Measurements from ENCODE around the gene PACRG.

PACRG gene

DNA sequence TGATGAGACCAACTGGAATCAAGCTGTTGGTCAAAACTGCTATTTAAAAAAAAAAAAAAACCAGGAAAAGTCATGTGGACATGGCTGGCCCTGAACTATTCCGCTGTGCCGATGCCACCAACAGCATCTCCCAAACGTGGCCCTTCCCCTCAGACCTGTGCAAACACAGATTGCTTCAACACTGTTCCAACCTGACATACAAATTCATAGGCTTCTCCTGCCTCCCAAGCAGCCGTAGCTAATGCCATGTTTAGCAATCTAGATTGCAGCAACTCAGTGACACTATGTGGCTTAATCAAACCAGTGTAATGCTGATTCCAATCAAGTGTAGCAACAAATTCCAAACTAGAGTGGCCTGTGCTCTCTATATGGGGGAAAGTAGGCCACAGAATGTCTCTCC is 16.4 kb upstream of the PACRG start:
- DNase-seq, result no peak

DNA sequence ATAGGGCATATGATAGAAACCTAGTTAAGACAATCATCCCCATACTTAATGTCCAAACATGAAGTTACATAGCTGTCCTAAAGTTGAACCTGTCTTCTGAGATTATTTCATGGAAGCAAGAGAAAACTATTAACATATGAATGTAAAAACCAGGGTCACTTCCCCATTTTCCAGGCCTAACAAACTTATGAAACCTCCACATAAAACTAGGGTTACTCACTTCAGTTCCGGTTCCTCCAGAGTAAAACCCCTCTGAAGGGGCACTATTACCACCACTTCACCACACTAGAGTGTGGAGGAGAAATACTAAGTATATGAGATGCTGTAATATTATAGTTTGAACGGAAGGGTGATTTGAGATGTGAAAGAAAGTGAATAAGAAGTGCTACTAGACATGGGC is 15.1 kb upstream of the PACRG start:
- no peak for DNase-seq

DNA sequence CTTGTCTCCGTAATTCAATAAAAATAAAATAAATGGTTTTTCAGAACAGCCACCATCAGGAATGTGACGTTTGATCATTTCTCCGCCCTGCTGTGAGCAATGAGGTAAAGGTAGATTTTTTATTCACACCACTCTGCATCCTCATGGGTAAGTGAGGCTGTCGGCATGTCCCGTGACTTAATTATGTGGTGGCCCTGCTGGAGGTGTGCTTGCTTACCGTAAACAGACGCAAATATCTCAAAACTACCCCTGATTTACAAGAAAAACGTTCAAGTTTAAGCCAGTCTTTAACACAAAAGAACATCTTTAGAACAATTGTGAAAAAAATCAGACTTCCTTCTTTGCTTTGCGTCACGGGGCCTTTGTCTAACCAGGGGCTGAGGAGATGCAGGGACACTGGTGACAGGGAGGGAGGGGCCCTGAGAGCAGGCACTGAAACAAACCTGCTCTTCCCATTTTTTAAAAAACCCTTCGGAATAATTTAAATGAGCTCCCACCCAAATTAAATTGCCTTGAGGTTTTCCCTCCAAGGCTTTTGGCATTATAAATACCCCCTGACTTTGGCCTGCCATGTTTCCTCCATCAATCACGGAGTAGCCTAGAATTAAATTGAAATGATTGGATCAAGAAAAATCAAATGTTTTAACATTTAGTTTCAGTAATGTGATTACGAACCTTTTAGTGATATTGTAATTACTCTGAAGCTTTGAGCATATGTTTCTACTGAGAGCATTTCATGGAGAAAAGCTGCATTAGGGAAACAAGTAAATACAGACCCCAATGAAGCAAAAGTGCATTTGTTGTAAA is 13.6 kb upstream of the PACRG start:
- no peak for DNase-seq

DNA sequence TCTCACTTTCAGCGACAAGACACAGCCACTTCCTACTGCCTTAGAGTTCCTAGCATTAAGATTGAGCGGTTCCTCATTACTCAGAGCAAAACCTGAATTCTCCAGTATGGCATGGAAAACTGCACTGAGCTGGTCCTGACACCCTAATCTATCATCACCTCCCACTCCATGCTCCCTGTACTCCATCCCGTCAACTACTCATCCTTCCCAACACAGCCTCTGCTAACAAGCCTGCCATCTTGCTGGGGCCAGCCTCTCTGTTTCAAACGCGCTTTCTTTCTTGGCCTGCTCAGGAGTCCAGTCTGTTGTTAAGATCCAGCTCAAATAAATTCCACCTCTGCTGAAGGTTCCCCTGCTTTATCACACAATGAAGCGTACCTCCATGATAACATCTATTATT is 12.2 kb upstream of the PACRG start:
- DNase-seq, result no peak

DNA sequence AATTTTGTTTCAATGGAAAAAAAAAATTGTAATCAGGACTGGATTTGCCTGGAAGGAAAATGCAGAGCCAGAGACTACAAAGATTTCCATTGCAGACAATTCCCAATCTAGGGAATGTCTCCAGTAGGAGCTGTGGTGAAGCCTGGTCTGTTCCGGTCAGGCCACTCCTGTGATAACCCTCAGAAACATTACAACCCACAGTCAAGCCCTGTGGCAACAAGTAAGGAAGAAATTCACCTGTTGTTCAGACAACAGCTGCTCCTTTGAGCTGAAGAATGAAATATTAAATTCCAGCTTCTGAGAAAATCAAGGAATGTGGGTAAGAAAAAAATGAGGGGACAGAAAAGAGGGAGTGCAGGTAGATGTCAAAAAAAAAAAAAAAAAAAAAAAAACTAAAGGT is 8.2 kb upstream of the PACRG start:
- DNase-seq, result no peak

DNA sequence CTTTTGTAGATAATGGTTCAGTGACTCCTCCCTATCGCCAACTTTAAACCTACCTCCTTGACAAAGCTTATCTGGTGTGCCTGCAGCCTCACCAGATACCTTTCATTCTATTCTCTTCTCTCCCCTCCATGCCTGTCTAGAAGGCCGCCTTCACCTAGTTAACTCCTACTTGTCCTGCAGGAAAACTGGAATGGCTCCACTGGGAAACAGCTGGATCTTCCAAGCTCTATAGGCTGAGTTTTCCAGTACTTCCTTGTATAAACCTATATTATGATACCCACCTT is 6.4 kb upstream of the PACRG start:
- DNase-seq, result no peak

DNA sequence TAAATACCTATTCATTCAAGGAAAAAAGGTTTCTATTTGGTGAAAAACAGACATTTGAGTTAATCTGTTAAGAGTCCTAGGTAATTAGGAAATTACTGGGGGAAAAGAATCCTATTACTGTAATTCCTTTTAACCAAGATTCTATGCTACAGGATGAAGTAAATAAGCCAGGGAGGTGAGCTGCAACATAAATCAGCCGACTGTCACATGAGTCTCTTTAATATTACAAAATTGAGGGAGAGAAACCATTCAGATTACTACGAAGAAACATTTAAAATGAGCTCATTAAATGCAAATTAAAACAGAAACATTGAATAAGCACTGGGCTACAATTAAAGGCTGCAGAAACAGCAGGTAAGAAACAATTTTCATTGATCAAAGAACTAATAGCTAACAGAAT is 5.5 kb upstream of the PACRG start:
- DNase-seq, result no peak

DNA sequence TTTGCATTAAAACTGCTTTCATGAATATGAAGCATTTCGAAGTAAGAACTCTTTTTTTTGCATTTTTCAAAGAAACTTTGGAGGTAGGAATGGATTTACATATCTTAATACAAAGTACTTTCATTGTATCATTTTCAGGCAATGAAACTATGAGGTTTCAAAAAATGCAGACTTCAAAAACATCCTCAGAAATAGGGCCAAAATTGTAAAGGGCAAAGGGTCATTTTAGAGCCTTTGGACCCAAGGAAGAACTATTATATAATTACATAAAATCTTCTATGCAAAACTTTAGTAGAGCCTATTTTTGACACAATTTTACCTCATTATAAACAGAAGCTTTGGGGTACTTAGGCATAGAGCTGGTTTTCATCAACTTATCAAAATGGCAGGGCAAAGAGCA is 5.1 kb upstream of the PACRG start:
- no peak for DNase-seq

DNA sequence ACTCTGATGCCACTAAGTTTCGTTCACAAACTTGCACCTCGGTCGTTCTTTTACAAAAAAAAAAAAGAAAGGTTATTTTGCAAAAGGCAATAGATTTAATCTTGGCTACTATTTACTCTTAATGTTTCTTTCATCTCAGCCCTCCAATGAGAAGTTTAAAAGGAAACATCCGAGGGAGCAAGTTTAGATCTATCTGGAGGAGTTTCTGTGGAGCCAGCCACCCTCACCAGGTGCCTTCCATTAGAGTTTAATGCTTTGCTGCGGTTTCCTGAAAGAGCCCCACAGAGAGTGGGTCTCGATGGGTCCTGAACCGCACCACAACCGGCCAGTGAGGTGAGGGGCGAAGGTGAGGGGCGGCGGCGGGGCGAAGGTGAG is 840 bp upstream of the PACRG start:
- no peak for DNase-seq

DNA sequence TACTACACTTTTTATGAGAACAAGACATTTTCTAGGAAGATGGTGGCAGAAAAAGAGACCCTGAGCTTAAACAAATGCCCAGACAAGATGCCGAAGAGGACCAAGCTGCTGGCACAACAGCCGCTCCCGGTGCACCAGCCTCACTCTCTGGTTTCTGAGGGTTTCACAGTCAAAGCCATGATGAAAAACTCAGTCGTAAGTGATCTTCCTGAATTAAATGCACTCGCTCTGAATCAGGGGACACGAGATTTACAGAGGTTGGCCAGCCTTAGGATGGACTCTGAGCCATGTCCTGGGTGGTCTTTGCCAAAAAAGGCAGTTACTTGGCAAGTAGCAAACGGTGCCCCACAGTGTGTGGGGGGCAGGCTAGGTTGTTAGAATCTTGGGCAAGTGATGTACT is 423 bp downstream of the PACRG start:
- DNase-seq, result no peak

DNA sequence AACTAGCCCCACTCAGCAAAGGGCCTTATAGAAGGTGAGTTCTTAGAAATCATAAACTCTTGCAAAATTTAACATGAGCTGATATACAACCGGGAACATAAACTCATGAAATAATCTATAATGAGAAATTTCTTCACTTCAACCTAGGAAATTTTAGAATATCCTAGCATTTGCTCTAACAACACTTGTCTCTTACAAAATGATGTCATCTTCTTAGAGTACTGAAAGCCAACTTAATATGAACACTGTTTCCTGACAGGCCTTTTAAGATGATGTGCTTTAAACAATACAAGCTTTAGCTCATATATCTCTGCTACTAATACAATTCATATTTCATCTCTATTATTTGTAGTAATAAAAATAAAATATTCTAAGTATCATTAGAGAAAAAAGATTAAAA is 932 bp downstream of the PACRG start:
- DNase-seq, result no peak

DNA sequence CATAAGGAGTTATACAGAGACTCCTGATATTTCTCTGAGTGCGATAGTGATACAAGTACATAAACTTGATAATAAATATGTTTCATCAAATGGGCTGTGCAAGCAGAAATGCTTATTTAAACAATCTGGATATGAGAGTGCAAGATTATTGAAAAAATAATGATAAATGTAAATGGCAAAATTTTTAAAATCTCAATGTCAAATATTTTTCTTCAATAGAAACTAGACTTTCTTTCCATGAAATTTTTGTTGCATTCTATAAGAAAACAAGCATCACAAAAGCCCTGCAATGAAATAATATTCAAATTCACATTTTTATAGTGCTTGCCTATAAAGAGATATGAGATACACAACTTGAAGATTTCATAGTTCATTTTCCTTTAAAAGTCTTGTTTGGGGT is 2.7 kb downstream of the PACRG start:
- DNase-seq, result no peak

DNA sequence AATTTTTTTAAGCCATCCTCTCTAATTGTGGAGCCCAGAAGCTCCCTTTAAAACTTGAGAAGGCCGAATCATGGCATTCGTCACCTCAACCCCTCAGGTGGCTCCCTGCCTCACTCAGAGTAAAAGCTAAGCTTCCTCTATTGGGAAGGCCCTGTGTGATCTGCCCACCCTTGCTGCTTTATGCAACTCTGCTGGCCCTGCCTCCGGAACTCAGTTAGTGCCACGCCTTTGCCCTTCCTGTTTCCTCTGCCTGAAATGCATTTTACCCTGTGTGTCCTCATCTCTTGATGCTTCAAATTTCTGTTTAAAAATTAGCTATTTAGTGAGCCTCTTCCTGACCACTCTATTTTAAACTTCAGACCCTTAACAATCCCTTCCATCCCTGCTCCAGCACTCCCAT is 5.7 kb downstream of the PACRG start:
- DNase-seq, result no peak

DNA sequence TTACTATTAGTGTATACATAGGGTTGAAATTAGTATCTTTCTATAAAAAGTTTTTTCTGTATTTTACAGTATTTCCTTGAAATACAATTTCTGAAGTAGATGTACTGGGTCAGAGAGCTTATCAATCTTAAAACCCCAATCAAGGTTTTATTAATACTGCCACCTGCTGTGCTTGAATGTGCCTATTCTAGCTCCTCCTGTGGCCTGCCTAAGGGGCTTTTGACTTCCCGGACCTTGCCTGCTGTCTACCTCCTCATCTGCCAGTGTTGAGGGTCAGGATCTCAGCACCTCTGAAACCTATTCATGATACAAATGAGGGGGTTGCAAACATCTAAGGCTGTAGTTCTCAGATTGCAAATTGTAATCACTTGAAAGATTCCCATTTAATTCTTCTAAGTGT is 9.2 kb downstream of the PACRG start:
- DNase-seq, result no peak

DNA sequence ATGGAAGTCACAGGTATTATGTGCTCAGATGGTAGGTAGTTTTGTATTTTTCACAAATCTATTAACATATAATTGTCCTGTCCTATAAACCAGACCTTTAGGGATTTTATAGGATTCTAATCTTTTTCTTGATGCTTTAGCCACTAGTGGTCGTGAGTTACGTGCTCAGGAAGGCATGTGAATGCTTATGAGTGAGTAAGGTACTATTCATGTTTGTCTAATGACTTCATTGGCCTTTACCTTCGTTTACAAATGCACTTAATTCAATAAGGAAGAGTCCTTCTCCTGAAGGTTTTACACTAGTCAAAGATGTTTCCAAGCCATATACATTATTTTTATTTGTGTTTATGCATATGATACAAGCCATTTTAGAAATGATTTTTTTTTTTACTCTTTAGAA is 23.0 kb downstream of the PACRG start:
- DNase-seq, result no peak

DNA sequence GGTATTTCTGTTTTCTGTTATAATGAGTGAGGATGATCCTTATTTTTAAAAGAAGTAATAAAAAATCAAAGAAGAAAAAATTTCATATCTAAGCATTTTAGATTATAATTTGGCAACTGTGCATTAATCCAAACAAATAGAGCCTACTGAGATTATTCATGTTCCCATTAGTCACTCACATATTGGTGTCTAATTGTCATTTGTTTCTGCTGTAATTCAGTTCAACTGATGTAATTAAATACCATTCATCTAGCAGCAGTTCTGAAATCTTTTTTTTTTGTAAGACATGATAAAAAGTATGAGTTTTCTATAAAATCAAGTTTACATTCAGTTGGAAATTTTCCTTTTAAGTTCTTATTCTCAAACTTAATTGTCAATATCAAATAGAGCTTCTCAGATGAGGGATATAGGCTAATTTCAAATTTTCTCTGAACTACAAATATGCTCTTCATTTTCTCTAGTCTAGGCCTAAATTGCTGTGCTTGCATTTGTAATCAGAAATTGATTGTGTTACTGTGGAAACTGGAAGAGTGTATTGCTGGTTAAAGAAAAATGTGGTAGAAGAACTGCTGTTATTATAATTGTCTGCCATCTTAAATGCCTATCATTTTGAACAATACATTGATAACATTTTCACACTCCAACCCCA is 23.6 kb downstream of the PACRG start:
- no peak for DNase-seq

DNA sequence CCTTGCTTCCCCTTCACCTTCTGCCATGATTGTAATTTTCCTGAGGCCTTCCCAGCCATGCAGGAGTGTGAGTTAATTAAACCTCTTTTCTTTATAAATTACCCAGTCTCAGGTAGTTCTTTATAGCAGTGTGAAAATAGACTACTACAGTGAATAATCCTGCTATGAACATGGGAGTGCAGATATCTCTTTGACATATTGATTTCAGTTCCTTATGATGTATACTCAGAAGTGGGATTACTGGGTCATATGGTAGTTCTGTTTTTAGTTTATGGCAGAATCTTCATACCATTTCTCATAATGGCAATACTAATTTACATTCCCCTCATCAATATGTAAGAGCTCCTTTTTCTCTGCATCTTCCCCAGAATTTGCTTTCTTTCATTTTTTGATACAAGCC is 26.0 kb downstream of the PACRG start:
- DNase-seq, result no peak

DNA sequence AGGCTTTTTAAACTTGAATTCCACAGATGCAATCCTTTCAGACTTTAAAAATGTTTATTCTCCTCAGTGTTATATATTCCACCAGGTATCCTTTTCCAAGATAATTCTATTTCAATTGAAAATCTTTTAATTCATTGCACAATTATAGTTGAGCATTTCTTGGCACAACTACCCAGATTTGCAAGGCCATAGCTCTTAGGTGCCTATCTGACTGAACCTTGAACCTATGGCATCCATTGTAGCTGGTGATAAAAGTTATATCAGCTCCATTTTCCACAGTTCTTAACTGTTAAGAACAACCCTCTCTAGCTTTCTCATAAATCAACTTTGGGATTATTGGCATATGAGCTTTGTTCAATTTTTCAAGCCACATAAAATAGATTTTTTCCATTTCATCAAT is 42.4 kb downstream of the PACRG start:
- no peak for DNase-seq

DNA sequence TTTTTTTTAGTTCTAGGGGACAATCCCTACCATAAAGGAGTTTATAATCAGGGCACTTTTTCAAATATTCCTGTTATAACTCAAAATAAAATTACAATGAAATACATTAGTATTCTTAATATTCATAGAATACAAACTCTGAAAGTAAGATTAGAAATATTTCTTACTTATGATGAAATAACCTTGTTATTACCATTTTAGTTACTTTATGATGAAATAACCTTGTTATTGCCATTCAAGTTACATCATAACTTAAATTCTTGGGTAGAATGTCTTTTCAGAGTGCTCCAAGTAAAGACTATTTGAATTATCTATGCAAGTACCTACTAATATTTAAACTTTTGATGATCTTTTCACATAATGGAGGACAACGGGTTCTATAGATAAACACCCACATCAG is 43.2 kb downstream of the PACRG start:
- DNase-seq, result no peak

DNA sequence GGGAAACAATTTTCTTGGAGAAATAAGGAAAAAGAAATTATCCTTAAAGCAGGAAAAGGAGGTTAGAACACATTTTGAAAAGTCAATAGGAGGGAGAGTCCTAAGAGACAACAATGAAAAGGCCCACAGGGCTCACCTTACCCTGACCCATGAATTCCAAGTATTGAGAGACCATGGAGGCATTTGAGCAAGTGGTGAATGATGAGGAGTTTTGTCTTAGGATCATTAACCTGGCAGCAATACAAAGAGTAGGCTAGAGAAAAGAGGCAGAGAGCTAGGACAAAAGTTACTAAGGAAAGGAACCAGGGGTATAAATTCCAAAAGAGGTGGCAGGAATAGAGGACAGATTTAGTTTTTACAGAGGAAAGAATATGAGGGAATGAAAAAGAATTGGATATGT is 44.7 kb downstream of the PACRG start:
- DNase-seq, result no peak

DNA sequence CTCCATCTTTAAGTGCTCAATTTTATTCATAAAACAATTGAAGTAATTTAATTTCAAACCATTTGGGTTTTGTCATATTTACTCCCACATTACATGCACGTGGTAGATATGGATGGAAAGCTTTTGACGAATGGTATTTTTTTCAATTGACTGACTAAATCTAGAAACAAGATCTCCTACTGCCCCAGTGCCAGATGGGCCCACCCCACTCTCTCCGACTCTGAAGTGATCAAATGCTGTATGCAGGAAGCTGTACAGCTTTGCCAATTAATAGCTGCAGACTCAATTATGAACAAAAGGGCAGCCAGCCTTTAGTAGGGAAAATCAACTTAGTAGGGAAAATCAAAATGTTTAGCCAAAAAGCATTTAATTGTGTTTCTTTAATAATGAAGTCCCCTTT is 46.2 kb downstream of the PACRG start:
- DNase-seq, result no peak

DNA sequence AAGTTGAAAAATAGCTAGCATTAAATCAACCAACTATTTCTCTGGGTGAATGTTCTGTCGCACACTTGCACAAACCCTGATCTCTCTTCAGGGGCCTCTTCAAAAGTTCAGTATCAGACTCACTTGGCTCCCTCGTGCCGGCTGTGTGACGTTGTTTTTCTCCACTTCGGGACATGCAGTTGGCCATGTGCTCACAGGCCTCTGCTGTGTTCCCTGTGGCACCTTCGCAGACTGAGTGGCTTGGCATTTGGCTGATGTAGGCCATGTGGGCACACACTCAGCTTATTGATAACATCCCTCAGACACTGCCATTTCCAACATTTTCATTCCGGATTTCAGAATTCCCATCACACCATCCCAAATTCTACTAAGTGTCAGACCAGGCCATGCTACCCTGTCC is 49.3 kb downstream of the PACRG start:
- no peak for DNase-seq

DNA sequence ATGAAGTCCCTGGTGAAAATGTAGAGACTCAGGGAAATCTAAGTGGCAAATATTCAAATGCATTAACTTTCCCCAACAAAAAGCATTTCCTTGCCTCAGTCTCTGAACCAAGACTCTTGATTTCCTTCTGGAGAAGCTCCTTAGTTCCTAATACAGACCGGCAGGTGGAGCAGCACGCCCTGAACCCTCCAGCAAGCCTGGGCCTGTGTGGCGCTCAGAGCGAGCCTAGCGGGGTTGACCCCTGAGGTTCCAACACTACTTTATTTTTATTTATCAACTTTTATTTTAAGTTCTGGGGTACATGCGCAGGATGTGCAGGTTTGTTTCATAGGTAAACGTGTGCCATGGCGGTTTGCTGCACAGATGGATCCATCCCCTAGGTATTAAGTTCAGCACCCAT is 50.8 kb downstream of the PACRG start:
- no peak for DNase-seq

DNA sequence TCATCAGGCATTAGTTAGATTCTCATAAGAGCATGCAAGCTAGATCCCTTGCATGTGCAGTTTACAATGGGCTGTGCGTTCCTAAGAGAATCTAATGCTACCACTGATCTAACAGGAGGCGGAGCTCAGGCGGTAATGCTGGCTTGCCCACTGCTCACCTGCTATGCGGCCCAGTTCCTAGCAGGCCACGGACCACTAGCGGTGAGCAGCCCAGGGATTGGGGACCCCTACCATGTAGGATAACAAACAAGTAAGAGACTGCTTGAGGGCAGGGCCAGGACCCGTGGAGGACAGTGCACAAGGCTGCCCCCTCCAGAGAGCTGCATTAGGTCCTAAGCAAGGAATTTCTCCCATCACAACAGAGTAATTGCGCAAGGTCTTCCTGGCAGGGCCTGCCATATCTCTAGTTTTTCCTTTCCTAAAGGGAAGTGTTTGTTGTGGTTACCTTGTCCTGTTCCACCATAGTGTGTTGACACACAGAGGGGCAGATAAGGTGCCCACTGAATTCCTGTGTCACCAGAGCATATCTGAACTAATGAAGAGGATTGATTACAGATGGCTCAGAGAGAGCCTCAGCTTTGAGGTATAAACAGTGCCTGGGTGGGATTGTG is 58.0 kb downstream of the PACRG start:
- DNase-seq, result no peak
